ENCODE measurements around the gene TTYH2. TPM values are rescaled to one million over a fixed set of nuclear protein-coding genes. Genes with fewer than 3 reads are reported as not detected.

Gene TTYH2
- total RNA-seq, 2 experiments from 2014 or later: 3.1 to 3.8 TPM

DNA sequence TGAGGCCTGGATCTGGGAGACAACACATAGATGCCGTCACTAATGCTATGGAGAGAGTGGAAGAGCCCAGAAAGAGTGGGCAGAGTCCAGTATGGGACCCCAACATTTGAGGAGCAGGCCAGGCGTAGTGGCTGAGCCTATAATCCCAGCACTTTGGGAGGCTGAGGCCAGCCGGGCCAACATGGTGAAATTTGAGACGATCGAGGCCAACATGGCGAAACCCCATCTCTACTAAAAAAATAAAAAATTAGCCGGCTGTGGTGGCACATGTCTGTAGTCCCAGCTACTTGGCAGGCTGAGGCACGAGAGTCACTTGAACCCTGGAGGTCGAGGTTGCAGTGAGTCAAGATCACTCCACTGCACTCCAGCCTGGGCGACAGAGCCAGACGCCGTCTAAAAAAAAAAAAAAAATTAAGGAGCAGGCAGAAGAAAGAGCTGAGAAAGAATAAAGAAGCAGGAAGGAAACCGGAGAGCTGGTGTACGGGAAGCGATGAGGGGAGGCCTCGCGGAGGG, 54.7 kb downstream of the TTYH2 start:
- H3K79me2 ChIP-seq (ENCODE audit: insufficient read depth, low read depth, low read length): no peaks in the 10 kb centered on the region
- H3K36me3 ChIP-seq (ENCODE audit: insufficient read depth, low read length): no peaks in the 10 kb centered on the region
- no peaks in the 10 kb centered on the region for H3K9me2 ChIP-seq (ENCODE audit: insufficient read depth, low read length)
- intact Hi-C loops (cut with micrococcal nuclease; ENCODE audit: unreplicated experiment): no loop called here
- H3K4me1 ChIP-seq (ENCODE audit: insufficient read depth, low read length, poor library complexity, severe bottlenecking): no peaks in the 10 kb centered on the region
- H3K4me2 ChIP-seq (ENCODE audit: low read length): no peak overlapping the region
- no peaks in the 10 kb centered on the region for H4K20me1 ChIP-seq (ENCODE audit: insufficient read depth, low read length)
- TF ChIP-seq, protein P1, sequence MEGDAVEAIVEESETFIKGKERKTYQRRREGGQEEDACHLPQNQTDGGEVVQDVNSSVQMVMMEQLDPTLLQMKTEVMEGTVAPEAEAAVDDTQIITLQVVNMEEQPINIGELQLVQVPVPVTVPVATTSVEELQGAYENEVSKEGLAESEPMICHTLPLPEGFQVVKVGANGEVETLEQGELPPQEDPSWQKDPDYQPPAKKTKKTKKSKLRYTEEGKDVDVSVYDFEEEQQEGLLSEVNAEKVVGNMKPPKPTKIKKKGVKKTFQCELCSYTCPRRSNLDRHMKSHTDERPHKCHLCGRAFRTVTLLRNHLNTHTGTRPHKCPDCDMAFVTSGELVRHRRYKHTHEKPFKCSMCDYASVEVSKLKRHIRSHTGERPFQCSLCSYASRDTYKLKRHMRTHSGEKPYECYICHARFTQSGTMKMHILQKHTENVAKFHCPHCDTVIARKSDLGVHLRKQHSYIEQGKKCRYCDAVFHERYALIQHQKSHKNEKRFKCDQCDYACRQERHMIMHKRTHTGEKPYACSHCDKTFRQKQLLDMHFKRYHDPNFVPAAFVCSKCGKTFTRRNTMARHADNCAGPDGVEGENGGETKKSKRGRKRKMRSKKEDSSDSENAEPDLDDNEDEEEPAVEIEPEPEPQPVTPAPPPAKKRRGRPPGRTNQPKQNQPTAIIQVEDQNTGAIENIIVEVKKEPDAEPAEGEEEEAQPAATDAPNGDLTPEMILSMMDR (conservative IDR thresholded peaks at IDR 0.05; ENCODE audit: low read length): no peak
- no peak for TF ChIP-seq EZH2phosphoT487 (IDR thresholded peaks at IDR 0.05; ENCODE audit: borderline replicate concordance, low read depth, low read length)
- BruUV-seq (replicated peaks): no TSS peak
- H3K9me3 ChIP-seq (ENCODE audit: low read length): no peaks in the 10 kb centered on the region
- ChIA-PET POLR2A (no interaction called here), CTCF (ENCODE audit: unreplicated experiment) (interaction anchor here (0.5 kb wide), 1 partner anchor 187 kb away, joined by 3 read pairs; no protein-coding TSS in a partner anchor)
- H2AFZ ChIP-seq (ENCODE audit: low read length): no peak overlapping the region
- H3K27ac ChIP-seq (ENCODE audit: low read depth, low read length, poor library complexity, severe bottlenecking): no peak overlapping the region
- DNase-seq (ENCODE audit: low spot score): no peak
- no peak overlapping the region for H3K4me3 ChIP-seq (ENCODE audit: low read depth, low read length, poor library complexity, severe bottlenecking)

GRCh38 chr17:74268558-74268957, 55.2 kb downstream of the TTYH2 start:
- Histone ChIP-seq H4K20me1 (ENCODE audit: insufficient read depth, low read length) (no peaks in the 10 kb centered on the region), H3K4me3 (ENCODE audit: low read depth, low read length, poor library complexity, severe bottlenecking) (no peak overlapping the region), H3K9me2 (ENCODE audit: insufficient read depth, low read length) (no peaks in the 10 kb centered on the region), H3K4me1 (ENCODE audit: insufficient read depth, low read length, poor library complexity, severe bottlenecking) (no peaks in the 10 kb centered on the region), H3K79me2 (ENCODE audit: insufficient read depth, low read depth, low read length) (no peaks in the 10 kb centered on the region), H3K27ac (ENCODE audit: low read depth, low read length, poor library complexity, severe bottlenecking) (no peak overlapping the region), H3K4me2 (ENCODE audit: low read length) (no peak overlapping the region), H3K9me3 (ENCODE audit: low read length) (no peaks in the 10 kb centered on the region), H2AFZ (ENCODE audit: low read length) (no peak overlapping the region), H3K36me3 (ENCODE audit: insufficient read depth, low read length) (no peaks in the 10 kb centered on the region)
- intact Hi-C loops (cut with micrococcal nuclease; ENCODE audit: unreplicated experiment): no loop called here
- BruUV-seq (replicated peaks): no TSS peak
- TF ChIP-seq EZH2phosphoT487 (IDR thresholded peaks at IDR 0.05; ENCODE audit: borderline replicate concordance, low read depth, low read length): no peak
- TF ChIP-seq, protein P1 (conservative IDR thresholded peaks at IDR 0.05; ENCODE audit: low read length): no peak
- ChIA-PET POLR2A (no interaction called here), CTCF (ENCODE audit: unreplicated experiment) (no interaction called here)
- DNase-seq (ENCODE audit: low spot score): no peak

GRCh38 chr17:74270333-74270732, 57.0 kb downstream of the TTYH2 start:
- H4K20me1 ChIP-seq (ENCODE audit: insufficient read depth, low read length): no peaks in the 10 kb centered on the region
- H2AFZ ChIP-seq (ENCODE audit: low read length): no peak overlapping the region
- H3K79me2 ChIP-seq (ENCODE audit: insufficient read depth, low read depth, low read length): no peaks in the 10 kb centered on the region
- H3K4me1 ChIP-seq (ENCODE audit: insufficient read depth, low read length, poor library complexity, severe bottlenecking): peaks cover 8% of the 10 kb centered on the region
- H3K27ac ChIP-seq (ENCODE audit: low read depth, low read length, poor library complexity, severe bottlenecking): no peak overlapping the region
- no peak overlapping the region for H3K4me3 ChIP-seq (ENCODE audit: low read depth, low read length, poor library complexity, severe bottlenecking)
- no peak overlapping the region for H3K4me2 ChIP-seq (ENCODE audit: low read length)
- no peak for TF ChIP-seq EZH2phosphoT487 (IDR thresholded peaks at IDR 0.05; ENCODE audit: borderline replicate concordance, low read depth, low read length)
- TF ChIP-seq, protein P1 (conservative IDR thresholded peaks at IDR 0.05; ENCODE audit: low read length): no peak
- POLR2A ChIA-PET: no interaction called here
- intact Hi-C loops (cut with micrococcal nuclease; ENCODE audit: unreplicated experiment): no loop called here
- no peaks in the 10 kb centered on the region for H3K36me3 ChIP-seq (ENCODE audit: insufficient read depth, low read length)
- DNase-seq (ENCODE audit: low spot score): no peak
- H3K9me2 ChIP-seq (ENCODE audit: insufficient read depth, low read length): no peaks in the 10 kb centered on the region
- no TSS peak for BruUV-seq (replicated peaks)
- H3K9me3 ChIP-seq (ENCODE audit: low read length): no peaks in the 10 kb centered on the region
- CTCF ChIA-PET (ENCODE audit: unreplicated experiment): no interaction called here
